HG03097 (cell line): ENCODE data around the gene PSD4.

Experiments used
- ATAC-seq: cut with Tn5 transposase; IDR thresholded peaks from one replicate; pipeline ENCODE4 v1.9.1; 2021; ENCODE audit not compliant: unreplicated experiment, low FRiP score

PSD4 gene

DNA sequence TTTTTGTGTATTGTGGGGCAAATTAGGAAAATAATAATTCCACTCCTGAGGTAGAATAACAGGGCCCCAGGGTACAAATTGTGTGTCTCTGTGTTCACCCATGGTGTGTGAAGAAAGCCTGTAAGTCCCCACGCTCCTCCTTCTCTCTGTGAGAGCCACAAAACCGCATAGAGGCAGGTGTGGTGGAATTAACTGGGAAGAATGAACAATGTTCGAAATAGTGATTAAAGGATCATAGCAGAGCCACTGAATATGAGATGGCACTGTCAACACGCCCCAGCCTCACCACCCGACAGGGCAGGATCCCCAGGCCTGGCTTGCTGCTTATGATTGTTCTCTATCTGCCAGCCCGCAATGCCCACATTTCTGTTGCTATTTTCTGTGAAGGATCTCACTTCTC is 32.3 kb upstream of the PSD4 start:
- no peak for ATAC-seq

DNA sequence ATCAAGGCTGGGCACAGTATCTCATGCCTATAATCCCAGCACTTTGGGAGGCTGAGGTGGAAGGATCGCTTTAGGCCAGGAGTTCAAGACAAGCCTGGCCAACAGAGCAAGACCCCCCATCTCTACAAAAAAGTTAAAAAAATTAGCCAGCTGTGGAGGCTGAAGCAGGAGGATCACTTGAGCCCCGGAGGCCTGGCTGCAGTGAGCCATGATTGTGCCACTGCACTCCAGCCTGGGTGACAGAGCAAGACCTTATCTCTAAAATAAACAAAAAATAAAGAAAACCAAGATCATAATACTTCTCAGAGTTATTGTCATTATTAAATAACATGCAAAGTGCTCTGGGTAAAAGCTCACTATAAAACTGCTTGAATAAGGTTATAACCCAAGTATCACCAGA is 31.5 kb upstream of the PSD4 start:
- no peak for ATAC-seq

DNA sequence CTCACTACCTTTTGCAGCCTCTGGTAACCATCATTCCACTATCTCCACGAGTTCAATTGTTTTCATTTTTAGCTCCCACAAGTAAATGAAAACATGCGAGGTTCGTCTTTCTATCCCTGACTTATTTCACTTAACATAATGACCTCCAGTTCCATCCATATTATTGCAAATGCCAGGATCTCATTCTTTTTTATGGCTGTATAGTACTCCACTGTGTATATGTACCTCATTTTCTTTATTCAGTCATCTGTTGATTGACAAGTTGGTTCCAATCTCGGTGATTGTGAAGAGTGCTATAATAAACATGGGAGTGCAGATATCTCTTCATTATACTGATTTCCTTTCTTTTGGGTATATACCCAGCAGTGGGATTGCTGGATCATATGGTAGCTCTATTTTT is 29.5 kb upstream of the PSD4 start:
- no peak for ATAC-seq

DNA sequence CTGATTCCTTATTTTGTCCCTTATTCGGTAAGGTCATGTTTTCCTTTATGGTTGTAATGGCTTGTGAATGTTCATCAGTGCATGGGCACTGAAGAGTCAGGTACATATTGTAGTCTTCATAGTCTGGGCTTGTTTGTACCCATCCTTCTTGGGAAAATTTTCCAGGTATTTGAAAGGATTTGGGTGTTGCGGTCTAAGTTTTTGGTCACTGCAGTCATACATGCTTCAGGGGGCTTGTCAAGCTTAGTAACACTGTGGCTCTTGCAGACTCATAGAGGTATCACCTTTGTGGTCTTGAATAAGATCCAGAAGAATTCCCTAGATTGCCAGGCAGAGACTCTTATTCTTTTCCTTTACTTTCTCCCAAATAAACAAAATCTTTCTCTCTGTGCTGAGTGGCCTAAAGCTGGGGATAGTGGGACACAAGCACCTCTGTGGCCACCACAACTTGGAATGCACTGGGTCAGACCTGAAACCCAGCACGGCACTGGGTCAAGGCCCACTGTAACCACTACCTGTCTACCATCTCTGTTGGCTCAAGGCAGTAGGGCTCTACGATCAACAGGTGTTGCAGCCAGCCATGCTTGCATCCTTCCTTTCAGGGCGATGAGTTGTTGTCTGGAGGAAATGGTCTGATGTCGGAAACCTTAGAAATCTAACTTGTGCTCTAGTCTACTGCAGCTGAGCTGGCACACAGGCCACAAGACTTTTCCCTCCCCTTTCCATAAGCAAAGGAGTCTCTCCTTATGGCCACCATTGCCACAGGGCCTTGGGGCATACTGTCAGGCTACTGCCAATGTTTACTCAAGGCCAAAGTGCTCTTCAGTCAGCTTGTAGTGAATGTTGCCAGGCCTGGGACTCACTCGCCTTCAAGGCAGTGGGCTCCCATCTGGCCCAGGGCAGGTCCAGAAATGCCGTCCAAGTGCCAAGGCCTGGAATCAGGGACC is 24.9 kb upstream of the PSD4 start:
- peak; percentile 57 for ATAC-seq

DNA sequence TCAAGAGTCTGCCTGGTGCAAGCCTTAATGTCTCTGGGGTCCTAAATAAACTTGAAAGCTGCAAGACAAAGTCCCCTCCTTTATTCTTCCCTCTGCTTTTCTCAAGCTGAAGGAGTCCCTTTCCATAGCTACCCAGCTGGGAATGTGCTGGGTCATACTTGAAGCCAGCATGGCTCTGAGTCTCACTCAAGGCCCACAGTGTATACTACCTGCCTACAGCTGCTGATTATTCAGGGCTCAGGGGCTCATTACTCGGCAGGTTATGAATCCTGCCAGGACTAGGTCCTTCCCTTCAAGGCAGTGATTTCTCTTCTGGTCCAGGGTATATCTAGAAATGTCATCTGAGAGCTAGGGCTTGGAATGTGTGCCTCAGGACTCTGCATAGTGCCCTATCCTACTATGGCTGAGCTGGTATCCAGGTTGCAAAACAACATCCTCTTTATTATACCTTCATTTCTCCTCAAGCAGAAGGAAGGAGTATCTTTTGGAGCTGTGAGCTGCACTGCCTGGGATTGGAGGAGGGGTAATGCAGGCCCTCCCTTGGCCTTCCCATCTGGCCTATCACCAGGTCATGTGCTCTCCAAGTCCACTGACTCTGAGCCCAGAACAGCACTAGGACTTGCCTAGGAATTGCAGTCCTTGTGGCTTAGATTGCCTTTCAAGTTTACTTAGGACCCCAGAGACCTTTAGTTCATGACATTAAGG is 24.1 kb upstream of the PSD4 start:
- no peak for ATAC-seq

DNA sequence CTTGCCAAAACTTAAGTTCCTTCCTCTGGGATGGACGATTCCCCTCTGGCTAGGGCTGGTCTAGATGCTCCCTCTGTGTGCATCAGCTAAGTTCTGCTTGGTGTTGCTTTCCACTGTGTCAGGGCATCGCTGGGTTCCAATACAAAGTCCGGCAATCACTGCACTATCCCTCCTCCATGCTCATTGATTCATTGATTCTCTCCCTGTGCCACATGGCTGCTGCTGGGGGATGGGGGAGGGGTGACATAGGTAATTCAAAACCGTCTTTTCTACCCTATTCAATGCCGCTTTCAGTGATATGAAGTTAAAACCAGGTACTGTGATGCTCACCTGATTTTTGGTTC is 23.5 kb upstream of the PSD4 start:
- ATAC-seq = no peak

DNA sequence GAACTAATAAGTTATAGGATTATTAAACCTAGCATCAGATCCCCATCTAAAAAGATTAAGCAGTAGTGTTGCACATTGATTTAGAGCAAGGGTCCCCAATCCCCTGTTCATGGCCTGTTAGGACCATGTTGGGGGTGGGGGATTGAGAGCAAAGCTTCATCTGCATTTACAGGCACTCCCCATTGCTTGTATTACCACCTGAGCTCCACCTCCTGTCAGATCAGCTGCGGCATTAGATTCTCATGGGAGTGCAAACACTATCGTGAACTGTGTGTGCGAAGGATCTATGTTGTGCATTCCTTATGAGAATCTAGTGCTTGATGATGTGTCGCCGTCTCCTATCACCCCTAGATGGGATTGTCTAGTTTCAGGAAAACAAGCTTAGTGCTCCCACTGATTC is 18.4 kb upstream of the PSD4 start:
- ATAC-seq = no peak

DNA sequence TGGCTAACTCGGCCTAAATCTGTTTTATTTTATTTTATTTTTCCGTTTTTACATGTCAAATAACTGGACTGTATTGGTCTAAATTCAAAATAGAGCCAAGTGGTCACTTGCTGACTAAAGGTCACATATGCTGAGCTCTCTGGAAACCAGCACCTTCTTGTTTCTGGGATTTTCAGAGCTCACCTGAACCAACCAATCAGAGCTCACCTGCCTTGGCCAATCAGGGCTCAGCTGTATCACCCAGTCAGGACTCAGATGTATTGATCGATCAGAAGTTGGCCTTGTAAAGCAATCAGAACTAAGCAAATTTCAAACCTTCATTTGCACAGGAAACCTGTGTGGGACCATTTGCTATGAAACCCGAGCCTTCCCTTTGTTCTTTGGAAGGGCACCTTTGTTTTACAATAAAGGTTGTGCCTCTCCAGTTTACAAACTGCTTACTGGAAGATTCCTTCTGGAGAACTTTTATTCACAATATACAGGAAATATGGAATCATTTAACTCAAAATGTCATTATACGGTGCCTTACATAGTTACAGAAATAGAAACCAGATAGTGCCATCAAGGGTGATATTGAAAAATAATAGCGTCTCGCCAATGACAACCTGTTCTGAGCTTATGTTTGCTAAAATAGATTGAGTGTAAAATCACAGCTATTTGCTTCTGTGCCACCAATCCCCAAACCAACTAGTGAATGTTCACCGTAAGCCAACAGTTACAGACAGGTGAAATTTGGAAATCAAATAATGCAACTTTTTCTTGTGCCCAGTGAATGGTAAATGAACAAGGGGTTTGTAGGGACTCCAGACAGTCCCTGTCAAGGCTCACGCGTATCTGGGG is 17.3 kb upstream of the PSD4 start:
- no peak for ATAC-seq

DNA sequence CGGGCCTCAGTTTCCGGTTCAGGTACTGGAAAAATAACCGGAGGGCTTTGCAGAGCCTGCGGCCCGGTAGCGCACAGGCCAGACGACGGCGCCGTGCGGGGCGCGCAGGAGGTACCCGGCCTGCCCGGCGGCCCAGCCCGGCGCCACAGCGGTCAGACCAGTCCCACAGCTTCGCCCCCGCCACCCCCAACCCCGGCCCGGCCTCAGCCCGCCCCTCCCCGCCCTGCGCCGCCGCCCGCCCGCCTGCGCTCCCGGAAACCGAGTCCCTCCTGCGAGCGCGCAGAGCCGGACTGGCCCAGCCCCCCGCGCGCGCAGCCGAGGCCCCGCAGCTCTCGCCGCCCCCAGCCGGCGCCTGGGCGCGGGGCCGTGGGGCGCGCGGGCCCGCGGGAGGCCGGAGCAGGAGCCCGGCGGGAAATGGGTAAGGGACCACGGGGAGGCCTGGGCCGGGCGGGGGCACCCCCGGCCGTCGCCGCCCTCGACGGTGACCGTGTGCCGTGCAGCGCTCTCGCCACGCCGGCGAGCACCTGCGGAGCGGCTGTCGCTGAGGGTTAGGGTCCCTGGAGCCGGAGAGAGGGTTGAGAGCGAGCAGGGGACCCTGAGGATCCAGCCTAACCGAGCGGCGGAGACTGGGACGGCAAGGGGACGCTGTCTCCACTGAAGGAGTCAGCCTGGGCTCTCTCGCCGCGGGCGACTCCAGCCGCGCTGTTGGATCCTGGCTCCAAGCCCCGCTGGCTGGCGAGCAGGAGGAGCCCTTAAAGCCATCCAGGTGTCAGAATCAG is 16.5 kb upstream of the PSD4 start:
- ATAC-seq = no peak

DNA sequence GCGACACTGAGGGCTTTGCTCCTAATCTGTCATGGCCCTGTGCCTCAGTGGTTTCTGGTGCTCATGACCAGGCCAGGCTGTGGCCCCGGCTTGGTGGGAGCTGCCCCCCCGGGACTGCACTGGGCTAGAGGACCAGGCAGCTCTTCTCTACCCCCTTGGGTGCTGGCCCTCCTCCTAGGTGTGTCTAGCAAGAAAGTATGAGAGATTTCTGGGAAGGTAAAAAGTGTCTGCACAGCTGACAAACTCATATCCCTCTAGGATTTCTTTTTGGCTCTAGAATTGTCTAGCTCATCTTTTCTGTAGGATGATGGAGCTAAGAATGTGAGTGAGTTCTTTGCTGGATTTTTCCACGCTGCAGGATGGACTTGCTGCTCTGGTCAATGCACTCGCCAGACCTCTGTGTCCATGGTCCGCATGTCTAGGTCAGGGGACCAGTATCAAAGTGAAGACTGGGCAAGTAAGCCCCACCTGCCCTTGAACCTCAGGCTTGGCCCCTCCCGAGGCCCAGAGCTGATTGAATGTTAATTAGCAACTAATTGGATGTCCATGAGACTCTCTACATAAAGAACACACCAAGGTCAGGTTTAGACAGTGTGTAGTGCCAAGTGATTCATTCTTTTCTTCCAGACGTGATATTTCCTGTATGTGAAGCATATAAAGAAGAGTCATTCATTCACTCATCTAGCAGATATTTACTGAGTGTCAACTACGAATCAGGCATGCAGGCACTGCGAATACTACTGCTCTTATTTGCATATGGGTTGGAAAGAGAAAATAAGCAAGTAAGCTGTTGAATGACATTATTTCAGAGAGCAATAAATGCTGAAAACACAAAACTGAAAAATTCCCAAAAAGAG is 15.6 kb upstream of the PSD4 start:
- no peak for ATAC-seq

DNA sequence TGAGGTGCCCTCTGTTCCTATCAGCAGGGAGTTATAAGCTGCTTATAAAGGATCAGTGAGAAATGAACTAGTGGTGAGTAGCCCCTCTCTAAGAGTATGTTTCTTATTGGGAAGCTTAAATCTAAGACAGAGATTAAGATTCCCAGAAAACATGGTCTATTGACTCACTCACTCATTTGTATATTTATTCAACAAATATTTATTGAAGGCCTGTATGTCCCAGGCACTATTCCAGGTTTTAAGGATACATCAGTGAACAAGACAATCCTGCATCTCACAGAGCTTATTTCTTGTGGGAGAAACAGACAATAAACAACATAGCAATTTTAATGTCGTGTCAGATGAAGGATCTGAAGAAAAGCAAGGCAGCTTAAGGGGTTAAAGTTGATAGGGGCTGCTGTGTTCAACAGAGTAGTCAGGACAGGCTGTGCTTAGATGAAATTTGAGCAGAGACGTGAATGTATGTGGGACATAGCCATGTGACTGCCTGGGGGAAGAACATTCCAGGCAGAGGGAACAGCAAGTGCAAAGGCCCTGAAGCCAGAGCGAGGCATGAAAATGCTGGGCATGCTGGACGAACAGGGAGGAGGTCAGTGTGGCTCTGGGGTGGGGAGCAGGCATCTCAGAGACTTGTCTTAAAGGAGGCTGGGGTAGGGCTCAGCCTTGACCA is 14.8 kb upstream of the PSD4 start:
- no peak for ATAC-seq

DNA sequence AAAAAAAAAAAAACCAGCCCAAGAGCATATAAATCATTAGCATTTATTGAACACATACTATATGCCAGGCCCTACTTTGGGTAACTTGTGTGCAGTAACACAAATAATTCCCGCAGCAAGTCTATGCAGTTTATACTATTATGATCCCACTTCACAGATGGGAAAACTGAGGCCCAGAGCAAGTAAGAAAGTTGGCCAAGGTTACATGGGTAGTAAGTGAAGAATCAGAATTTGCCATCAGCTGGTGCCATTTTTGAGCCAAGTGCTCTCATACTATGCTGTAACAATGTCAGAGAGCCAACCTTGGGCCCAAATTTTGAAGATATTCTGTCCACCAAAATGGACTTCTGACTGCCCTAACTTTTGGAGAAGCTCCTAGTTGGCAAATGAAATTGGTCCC is 13.5 kb upstream of the PSD4 start:
- no peak for ATAC-seq

DNA sequence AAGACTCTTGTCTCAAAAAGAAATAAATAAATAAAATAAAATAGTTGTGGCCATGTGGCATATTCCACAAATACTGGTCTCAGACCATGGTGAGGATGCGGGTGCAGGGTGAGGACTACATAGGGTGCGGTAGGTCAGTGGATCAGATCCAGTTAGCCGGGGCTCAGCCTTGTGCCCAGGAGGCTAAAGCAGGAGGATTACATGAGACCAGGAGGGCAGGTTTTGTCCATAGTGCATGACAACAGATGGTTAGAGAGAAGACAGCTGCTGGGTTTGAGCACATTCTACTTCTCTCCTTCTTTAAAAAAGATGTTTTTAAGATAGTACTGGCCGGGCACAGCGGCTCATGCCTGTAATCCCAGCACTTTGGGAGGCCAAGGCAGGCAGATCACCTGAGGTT is 12.8 kb upstream of the PSD4 start:
- no peak for ATAC-seq

DNA sequence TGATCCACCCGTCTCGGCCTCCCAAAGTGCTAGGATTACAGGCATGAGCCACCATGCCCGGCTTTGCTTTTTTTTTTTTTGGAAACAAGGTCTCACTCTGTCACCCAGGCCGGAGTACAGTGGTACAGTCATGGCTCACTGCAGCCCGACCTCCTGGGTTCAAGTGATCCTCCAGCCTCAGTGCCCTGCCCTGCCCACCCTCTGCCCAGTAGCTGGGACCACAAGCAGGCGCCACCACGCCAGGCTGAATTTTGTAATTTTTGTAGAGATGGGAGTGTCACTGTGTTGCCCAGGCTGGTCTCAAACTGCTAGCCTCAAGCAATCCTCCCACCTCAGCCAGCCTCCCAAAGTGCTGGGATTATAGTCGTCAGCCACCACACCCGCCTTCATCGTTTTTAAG is 11.6 kb upstream of the PSD4 start:
- no peak for ATAC-seq

DNA sequence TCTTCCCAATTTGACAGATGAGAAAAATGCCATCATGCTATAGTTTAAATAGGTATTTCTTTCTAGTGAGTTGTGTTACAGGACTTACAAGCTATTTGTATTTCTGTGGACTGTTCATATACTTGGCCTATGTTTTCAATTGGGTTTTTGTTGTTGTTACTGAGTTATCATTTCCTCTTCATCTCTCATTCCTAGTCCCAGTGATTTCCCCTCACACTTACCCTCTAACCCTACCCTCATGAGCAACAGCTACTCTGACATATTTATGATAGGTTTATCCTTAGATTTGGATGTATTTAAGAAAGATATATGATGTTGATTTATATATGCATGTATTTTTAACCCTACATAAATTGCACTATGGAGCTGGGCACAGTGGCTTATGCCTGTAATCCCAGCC is 10.9 kb upstream of the PSD4 start:
- ATAC-seq = no peak

DNA sequence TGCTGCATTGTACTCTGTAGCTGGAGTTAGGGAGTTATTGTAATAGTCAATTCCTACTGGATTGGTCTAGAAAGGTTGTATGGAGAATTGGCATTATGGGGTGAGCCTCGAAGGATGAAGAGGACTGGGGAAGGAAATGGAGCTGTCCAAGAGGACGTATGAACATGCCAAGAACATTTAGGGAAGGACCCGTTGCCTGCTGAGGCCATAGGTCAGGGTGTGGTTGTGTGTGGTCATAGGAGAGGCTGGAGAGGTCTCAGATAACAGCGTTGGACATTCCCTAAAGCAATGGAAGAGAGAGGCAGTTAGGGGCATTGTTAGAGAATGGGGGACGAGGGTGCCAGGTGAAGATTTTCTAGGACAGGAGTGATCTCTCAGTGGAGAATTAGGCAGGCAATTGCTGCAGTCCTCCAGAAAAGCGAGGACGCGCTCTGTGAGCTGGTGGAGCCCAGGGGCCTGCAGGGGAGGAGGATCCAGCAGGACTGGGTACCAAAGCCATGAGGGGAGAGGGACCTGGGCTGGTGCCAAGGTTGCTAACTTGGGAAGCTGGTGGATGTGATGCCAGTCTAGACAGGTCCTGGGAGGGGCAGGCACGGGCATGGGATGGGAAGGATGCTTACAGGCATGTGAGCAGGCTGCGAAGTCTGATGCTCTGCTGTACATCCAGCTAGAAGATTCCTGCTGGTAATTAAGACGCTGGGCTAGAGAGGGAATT is 9.4 kb upstream of the PSD4 start:
- ATAC-seq = no peak

DNA sequence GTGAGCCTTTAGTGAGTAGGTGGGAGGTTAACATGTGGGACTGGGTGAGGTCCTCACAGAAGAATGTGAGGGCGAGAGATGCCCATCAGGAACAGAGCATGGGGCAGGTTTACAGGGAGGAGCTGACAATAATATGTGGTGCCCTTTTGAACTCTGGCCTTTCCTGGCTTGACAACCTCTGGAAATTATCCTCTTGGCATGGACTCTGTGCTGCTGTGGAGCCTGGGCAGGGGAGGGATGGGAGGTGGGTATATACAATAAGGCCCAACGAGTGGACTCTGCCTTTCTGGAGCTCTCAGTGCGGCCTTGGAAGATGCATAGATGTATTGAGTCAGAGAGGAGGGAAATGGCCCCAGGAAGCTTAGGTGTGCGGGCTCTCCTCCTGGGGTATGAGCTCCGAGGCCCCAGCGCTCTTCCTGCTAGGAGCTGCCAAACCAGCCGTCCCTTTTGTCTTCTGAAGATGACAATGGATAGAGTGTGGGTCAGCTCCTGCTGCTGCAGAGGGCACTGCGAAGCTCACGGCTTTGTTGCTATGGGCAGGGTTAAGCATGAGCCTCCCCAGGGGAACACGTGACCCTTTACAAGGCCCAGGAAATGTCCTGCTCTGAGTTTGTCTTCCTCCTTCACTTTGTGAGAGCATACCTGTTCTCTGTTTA is 8.7 kb upstream of the PSD4 start:
- ATAC-seq = no peak

DNA sequence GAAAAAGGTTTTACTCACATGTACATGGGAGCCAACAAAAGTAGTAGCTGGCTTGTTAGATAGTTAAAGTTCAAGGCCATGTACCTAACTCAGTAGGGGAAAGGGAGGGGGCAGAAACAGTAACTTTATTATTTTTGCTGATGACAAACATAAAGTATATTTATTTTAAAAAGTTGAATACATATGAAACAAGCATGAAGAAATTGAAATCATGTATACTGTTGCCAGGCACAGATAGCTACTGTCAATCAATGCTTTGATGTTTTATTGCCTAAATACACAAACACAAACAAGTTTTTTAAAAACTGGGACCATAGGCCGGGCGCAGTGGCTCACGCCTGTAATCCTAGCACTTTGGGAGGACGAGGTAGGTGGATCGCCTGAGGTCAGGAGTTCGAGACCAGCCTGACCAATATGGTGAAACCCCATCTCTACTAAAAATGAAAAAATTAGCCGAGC is 7.6 kb upstream of the PSD4 start:
- no peak for ATAC-seq
